Measurements from ENCODE around the gene COA8. TPM values are rescaled to one million over a fixed set of nuclear protein-coding genes. Genes with fewer than 3 reads are reported as not detected.

The COA8 gene
- polyA plus RNA-seq, 1 donor from 2014 or later, result 169 TPM

DNA sequence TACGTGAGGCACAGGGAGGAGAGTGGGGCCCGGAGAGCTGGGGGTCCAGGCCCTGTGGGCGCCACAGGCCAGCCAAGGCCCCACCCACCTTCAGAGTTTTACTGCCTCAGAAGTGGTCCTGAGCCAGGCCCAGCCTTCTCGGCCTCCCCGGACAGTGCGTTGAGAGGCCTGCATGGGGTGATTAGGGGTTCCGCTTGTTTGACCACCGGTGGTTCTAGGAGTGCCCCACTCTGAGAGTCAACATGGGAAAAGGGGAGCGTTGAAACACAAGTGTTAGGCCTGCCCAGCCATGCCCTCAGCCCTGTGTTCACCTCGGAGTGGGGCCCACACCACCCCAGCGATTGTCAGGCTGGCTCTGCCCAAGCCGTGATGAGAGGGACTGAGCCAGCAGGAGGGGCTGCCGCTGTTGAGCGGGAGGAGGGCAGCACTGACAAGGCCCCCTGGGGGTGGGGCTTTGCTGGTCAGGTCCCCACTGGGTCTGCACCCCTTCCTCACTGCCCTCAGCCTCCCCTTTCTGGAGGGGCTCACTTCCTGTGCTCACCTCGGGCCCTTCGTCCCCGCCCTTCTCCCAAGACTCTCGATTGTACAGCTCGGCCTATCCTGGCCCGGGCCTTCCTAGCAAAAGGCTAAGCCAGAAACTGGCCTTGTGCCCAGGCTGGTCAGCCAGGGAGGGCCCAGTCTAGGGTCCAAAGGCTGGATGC is 44.9 kb upstream of the COA8 start:
- Histone ChIP-seq H3K9me2 (ENCODE audit: insufficient read depth, low read length) (no peaks in the 10 kb centered on the region), H3F3A (ENCODE audit: insufficient read depth, low read length, poor library complexity, severe bottlenecking) (no peaks in the 10 kb centered on the region), H3K79me2 (replicated peaks; ENCODE audit: insufficient read depth, low read length) (peaks cover 16% of the 10 kb centered on the region), H4K20me1 (ENCODE audit: insufficient read depth) (peaks cover 19% of the 10 kb centered on the region), H3K27ac (ENCODE audit: low read length) (no peak overlapping the region), H3K27me3 (ENCODE audit: insufficient read depth, low read depth, low read length) (no peaks in the 10 kb centered on the region), H2AFZ (ENCODE audit: low read depth, low read length) (no peak overlapping the region), H3K36me3 (ENCODE audit: insufficient read depth, low read length) (peaks cover 7% of the 10 kb centered on the region), H3K9me3 (ENCODE audit: low read length) (no peaks in the 10 kb centered on the region), H3K4me3 (ENCODE audit: low read length) (no peak overlapping the region), H3K4me2 (ENCODE audit: low read length) (no peak overlapping the region), H3K9ac (ENCODE audit: low read length) (peak overlapping the region; percentile 23)
- TF ChIP-seq EP300 (conservative IDR thresholded peaks at IDR 0.05; ENCODE audit: poor library complexity, severe bottlenecking) (no peak), EZH2 (IDR thresholded peaks at IDR 0.05; ENCODE audit: borderline replicate concordance, insufficient read depth, low read length, poor library complexity, severe bottlenecking) (no peak), RAD21 (conservative IDR thresholded peaks at IDR 0.05) (no peak), SMC3 (conservative IDR thresholded peaks at IDR 0.05; ENCODE audit: poor library complexity) (no peak), MXI1 (conservative IDR thresholded peaks at IDR 0.05; ENCODE audit: poor library complexity, severe bottlenecking) (no peak), POLR2AphosphoS5 (IDR thresholded peaks at IDR 0.05) (no peak)
- TF ChIP-seq, protein P1, sequence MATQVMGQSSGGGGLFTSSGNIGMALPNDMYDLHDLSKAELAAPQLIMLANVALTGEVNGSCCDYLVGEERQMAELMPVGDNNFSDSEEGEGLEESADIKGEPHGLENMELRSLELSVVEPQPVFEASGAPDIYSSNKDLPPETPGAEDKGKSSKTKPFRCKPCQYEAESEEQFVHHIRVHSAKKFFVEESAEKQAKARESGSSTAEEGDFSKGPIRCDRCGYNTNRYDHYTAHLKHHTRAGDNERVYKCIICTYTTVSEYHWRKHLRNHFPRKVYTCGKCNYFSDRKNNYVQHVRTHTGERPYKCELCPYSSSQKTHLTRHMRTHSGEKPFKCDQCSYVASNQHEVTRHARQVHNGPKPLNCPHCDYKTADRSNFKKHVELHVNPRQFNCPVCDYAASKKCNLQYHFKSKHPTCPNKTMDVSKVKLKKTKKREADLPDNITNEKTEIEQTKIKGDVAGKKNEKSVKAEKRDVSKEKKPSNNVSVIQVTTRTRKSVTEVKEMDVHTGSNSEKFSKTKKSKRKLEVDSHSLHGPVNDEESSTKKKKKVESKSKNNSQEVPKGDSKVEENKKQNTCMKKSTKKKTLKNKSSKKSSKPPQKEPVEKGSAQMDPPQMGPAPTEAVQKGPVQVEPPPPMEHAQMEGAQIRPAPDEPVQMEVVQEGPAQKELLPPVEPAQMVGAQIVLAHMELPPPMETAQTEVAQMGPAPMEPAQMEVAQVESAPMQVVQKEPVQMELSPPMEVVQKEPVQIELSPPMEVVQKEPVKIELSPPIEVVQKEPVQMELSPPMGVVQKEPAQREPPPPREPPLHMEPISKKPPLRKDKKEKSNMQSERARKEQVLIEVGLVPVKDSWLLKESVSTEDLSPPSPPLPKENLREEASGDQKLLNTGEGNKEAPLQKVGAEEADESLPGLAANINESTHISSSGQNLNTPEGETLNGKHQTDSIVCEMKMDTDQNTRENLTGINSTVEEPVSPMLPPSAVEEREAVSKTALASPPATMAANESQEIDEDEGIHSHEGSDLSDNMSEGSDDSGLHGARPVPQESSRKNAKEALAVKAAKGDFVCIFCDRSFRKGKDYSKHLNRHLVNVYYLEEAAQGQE (IDR thresholded peaks at IDR 0.05; ENCODE audit: borderline replicate concordance), result no peak
- TF ChIP-seq, protein P2, sequence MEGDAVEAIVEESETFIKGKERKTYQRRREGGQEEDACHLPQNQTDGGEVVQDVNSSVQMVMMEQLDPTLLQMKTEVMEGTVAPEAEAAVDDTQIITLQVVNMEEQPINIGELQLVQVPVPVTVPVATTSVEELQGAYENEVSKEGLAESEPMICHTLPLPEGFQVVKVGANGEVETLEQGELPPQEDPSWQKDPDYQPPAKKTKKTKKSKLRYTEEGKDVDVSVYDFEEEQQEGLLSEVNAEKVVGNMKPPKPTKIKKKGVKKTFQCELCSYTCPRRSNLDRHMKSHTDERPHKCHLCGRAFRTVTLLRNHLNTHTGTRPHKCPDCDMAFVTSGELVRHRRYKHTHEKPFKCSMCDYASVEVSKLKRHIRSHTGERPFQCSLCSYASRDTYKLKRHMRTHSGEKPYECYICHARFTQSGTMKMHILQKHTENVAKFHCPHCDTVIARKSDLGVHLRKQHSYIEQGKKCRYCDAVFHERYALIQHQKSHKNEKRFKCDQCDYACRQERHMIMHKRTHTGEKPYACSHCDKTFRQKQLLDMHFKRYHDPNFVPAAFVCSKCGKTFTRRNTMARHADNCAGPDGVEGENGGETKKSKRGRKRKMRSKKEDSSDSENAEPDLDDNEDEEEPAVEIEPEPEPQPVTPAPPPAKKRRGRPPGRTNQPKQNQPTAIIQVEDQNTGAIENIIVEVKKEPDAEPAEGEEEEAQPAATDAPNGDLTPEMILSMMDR (IDR thresholded peaks at IDR 0.05; ENCODE audit: poor library complexity, severe bottlenecking), result no peak

DNA sequence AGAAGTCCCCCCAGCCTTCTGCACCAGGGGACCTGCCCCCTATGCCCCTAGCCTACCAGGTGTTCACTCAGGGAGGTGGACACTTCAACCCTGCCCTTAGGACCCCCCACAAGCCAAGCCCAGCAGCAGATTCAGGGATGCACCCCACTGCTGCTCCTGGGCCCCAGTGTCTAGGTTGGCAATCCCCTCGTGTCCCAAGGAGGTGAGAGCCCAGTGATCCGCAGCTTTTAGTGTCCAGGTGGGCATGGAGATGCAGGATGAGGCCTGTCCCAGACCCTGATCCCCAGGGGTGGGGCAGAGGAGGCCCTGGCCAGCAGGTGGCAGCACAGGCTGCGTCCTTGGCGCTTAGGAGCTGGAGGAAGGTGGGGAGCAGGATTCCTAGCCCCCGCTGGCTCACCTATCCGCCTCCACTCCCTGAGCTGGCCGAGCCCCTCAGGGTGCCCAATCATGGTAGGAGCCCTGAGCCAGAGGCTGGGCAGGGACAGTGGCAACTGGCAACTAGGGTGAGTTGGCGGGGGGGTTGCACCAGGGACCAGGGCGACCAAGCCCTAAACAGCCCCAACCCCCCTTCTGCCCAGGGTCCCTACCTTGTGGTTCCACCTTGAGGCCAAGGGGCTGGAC is 44.2 kb upstream of the COA8 start:
- H3K79me2 ChIP-seq (replicated peaks; ENCODE audit: insufficient read depth, low read length), result peaks cover 16% of the 10 kb centered on the region
- H3K4me2 ChIP-seq (ENCODE audit: low read length), result no peak overlapping the region
- H3F3A ChIP-seq (ENCODE audit: insufficient read depth, low read length, poor library complexity, severe bottlenecking), result no peaks in the 10 kb centered on the region
- H3K27ac ChIP-seq (ENCODE audit: low read length), result no peak overlapping the region
- peaks cover 7% of the 10 kb centered on the region for H3K36me3 ChIP-seq (ENCODE audit: insufficient read depth, low read length)
- TF ChIP-seq POLR2AphosphoS5 (IDR thresholded peaks at IDR 0.05) (no peak), EZH2 (IDR thresholded peaks at IDR 0.05; ENCODE audit: borderline replicate concordance, insufficient read depth, low read length, poor library complexity, severe bottlenecking) (no peak), RAD21 (conservative IDR thresholded peaks at IDR 0.05) (peak; percentile 56), SMC3 (conservative IDR thresholded peaks at IDR 0.05; ENCODE audit: poor library complexity) (peak; percentile 61), MXI1 (conservative IDR thresholded peaks at IDR 0.05; ENCODE audit: poor library complexity, severe bottlenecking) (no peak)
- TF ChIP-seq, protein P2 (IDR thresholded peaks at IDR 0.05; ENCODE audit: poor library complexity, severe bottlenecking), result peak; percentile 77
- TF ChIP-seq, protein P1 (IDR thresholded peaks at IDR 0.05; ENCODE audit: borderline replicate concordance), result no peak
- H4K20me1 ChIP-seq (ENCODE audit: insufficient read depth), result peaks cover 19% of the 10 kb centered on the region
- no peaks in the 10 kb centered on the region for H3K27me3 ChIP-seq (ENCODE audit: insufficient read depth, low read depth, low read length)
- H3K9ac ChIP-seq (ENCODE audit: low read length), result peak overlapping the region; percentile 23
- no peaks in the 10 kb centered on the region for H3K9me3 ChIP-seq (ENCODE audit: low read length)
- H3K4me3 ChIP-seq (ENCODE audit: low read length), result no peak overlapping the region
- no peaks in the 10 kb centered on the region for H3K9me2 ChIP-seq (ENCODE audit: insufficient read depth, low read length)
- no peak overlapping the region for H2AFZ ChIP-seq (ENCODE audit: low read depth, low read length)
